Fibroblast of villous mesenchyme (primary cell): ENCODE results near the gene KANK2. TPM values are rescaled to one million over a fixed set of nuclear protein-coding genes. Genes with fewer than 3 reads are reported as not detected.

Experiments
- DNase-seq: peaks from one replicate; pipeline ENCODE4 v3.0.0-alpha.2; 2010; ENCODE audit warnings: low read depth
- H3K4me3 ChIP-seq: 2 replicates; pipeline ENCODE4 v1.5.1; 2011; ENCODE audit warnings: low read depth, mild to moderate bottlenecking, low read length
- total RNA-seq: library from RNA; depleted of rRNA; stranded (reverse); fragments of >200 nt; gene quantifications from 2 replicates; pipeline ENCODE4 v1.2.3, GENCODE V29; 2012
- TF ChIP-seq, protein P1 (sequence below): IDR thresholded peaks from 2 replicates; pipeline ENCODE4 v1.5.1; 2012; ENCODE audit warnings: low read depth, mild to moderate bottlenecking, low read length; ENCODE audit not compliant: insufficient read depth

KANK2 gene
- total RNA-seq, 1 donor: 253 TPM

DNA sequence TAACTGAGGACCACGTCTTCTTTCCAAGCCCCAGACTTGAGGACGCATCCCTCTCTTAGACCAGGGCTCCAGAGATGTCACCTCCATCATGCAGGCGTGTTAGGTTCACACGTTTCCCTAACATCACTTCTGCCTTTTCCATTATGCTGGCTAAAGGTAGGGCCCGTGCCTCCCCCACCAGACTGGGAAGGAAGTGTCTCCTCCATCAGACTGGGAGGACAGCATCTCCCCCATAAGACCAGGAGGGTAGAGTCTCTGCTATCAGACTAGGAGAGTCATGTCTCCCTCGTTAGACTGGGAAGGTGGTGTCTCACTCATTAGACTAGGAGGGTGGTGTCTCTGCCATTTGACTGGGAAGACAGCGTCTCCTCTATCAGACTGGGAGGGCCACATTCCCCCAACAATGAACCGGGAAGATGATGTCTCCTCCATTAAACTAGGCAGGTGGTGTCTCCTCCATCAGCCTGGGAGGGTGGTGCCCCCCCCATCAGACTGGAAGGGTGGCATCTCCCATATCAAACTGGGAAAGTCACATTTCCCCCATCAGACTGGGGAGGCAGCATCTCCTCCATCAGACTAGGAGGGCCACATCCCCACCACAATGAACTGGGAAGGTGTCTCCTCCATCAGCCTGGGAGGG, 23.7 kb downstream of the KANK2 start:
- DNase-seq: no peak
- H3K4me3 ChIP-seq: no peak overlapping the region
- TF ChIP-seq, protein P1, sequence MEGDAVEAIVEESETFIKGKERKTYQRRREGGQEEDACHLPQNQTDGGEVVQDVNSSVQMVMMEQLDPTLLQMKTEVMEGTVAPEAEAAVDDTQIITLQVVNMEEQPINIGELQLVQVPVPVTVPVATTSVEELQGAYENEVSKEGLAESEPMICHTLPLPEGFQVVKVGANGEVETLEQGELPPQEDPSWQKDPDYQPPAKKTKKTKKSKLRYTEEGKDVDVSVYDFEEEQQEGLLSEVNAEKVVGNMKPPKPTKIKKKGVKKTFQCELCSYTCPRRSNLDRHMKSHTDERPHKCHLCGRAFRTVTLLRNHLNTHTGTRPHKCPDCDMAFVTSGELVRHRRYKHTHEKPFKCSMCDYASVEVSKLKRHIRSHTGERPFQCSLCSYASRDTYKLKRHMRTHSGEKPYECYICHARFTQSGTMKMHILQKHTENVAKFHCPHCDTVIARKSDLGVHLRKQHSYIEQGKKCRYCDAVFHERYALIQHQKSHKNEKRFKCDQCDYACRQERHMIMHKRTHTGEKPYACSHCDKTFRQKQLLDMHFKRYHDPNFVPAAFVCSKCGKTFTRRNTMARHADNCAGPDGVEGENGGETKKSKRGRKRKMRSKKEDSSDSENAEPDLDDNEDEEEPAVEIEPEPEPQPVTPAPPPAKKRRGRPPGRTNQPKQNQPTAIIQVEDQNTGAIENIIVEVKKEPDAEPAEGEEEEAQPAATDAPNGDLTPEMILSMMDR: no peak

DNA sequence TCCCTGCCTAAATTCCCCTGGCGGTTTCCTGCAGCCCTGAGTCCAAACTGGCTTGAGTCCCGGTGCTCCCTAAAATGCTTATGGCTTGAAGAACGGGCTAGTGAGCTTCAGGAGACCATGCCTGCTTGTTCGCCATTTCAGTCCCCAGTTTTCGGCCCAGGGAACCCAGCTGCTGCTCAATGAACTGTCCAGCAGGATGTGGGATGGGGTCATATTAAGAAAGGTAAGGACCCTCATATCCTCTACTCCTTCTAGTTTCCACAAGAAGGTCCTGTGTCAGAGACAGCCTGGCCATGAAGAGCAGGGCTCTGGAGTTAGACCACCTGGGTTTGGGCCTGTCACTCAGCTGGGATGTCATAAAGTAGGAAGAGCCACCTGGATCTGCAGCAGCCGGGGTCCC, 24.8 kb downstream of the KANK2 start:
- no peak for DNase-seq
- H3K4me3 ChIP-seq: no peak overlapping the region
- TF ChIP-seq, protein P1: no peak

DNA sequence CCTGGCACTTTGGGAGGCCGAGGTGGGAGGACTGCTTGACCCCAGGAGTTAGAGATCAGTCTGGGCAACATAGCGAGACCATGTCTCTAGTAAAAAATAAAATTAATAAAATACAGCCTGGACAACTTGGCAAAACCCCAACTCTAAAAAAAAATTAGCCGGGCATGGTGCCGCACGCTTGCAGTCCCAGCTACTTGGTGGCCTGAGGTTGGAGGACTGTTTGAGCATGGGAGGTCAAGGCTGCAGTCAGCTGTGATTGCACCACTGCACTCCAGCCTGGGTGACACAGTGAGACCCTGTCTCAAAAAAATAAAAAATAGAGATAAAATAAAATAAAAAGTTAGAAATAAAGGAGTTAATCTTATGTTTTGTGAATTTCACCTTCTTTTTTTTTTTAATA, 26.2 kb downstream of the KANK2 start:
- DNase-seq: no peak
- no peak overlapping the region for H3K4me3 ChIP-seq
- TF ChIP-seq, protein P1: no peak

DNA sequence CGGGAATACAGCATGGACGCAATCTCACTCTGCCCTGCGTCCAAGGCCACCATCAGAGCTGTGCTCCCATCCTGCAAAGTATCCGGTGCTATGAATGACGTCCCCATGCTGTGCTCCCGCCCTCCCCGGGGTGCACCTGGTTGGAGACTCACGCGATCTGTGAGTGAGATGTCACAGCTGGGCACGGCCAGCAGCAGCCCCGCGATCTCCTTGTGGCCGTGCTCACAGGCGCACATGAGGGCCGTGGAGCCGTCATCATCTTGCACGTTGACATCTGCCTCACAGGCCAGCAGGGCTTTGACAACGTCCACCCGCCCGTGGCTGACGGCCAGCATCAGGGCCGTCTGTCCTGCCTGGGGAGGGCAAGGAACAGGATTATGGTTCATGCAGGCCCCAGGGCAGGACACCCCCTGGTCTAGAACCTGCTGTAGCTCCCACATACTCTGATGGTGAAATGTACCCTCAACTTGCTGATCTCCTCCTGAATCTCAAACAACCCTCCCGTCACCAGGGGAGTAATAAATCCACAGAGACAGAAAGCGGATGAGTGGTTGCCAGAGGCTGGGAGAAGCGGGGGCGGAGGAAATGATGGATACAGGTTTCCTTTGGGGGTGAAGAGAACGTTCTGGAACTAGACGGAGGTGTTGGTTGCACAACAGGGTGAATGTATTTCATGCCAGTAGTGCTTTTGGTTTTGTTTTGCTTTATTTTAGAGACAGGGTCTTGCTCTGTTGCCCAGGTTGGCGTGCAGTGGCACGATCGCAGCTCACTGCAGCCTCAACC, 27.3 kb downstream of the KANK2 start:
- DNase-seq: peak; percentile 77
- no peak overlapping the region for H3K4me3 ChIP-seq
- TF ChIP-seq, protein P1: no peak

DNA sequence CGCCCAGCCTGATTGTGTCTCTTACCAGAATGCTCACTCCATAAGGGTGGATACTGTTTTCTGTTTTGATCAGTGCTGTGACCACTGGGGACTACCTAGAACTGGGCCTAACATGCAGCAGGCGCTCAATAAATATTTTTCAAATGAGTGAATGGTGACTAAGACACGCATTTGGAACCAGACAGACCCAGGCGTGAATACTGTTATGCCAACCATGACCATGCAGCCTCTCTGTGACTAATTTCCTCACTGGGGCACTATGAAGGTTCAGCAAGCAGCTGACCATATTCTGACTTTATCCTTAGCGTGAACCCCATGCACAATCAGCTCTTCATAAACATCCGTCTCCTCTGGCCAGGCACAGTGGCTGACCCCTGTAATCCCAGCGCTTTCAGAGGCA, 28.8 kb downstream of the KANK2 start:
- no peak overlapping the region for H3K4me3 ChIP-seq
- DNase-seq: peak; percentile 95
- TF ChIP-seq, protein P1: no peak

DNA sequence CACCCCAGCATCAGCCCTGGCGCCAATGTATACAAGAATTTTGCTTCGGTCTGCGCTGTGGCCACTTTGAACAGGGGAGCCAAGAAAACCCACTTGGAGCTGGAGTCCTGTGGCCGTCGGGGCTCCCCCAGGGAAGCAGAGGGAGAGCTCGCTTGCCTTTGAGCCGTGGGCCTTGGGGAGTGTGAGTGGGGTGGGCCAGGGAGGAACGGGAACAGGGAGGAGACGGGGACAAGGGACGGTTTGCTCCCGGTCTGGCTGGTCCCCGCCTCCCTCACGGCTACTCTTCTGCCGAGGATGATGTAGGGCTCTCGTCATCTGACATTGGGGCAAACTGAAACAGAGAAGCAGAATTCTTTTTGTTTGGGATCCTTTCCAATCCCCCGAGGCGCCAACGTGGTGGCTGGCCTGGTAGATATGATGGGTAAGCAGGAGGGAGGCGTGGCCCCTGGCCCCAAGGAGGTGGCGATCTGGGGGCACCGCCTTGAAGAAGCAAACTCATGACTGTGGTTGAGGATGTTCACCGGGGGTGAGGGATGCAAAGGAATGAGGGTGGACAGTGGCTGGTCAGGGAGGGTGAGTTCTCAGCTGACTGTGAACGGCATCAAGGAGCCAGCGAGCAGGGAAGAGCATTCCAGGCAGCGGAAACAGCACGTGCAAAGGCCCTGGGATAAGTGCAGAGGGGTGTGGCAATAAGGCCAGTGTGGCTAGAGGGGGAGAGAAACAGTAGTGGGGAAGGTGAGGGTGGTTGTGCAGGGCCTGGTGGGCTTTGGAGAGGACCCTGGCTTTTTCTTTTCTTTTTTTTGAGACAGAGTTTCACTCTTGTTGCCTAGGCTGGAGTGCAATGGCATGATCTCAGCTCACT, 30.8 kb downstream of the KANK2 start:
- TF ChIP-seq, protein P1: no peak
- DNase-seq: peak; percentile 84
- H3K4me3 ChIP-seq: no peak overlapping the region
